ENCODE measurements around the gene MED12. TPM values are rescaled to one million over a fixed set of nuclear protein-coding genes. Genes with fewer than 3 reads are reported as not detected.

MED12 gene
- total and polyA plus RNA-seq, 2 donors from 2014 or later, result 5.2 to 42.7 TPM

GRCh38 chrX:71105628-71106027, 12.8 kb upstream of the MED12 start:
- Histone ChIP-seq H3K27me3 (ENCODE audit: control insufficient read depth, insufficient read depth, low read length) (no peaks in the 10 kb centered on the region), H3K4me1 (ENCODE audit: control insufficient read depth in 2 of 3, insufficient read depth in 2 of 3, low read depth in 1 of 3, low read length in 3 of 3) (no peaks in the 10 kb centered on the region), H3K27ac (ENCODE audit: low read depth in 2 of 2, low read length in 2 of 2) (no peak overlapping the region), H3K4me3 (ENCODE audit: low read length in 3 of 3) (no peak overlapping the region), H3K9ac (ENCODE audit: low read length in 3 of 3) (no peak overlapping the region), H3K36me3 (ENCODE audit: control insufficient read depth in 2 of 3, insufficient read depth in 3 of 3, low read length in 3 of 3) (no peaks in the 10 kb centered on the region), H3K9me3 (ENCODE audit: control insufficient read depth in 2 of 3, insufficient read depth in 1 of 3, low read length in 3 of 3) (no peaks in the 10 kb centered on the region)
- FAIRE-seq (no peak), DNase-seq (no peak)
- TF ChIP-seq CTCF (IDR thresholded peaks at IDR 0.05; ENCODE audit: borderline replicate concordance, extremely low read depth, insufficient read depth), result no peak
- intact Hi-C loops (cut with DNase I), result no loop called here

- DNase-seq, result no peak
- FAIRE-seq, result no peak
- Histone ChIP-seq H3K4me1 (ENCODE audit: control insufficient read depth in 2 of 3, insufficient read depth in 2 of 3, low read depth in 1 of 3, low read length in 3 of 3) (no peaks in the 10 kb centered on the region), H3K9me3 (ENCODE audit: control insufficient read depth in 2 of 3, insufficient read depth in 1 of 3, low read length in 3 of 3) (no peaks in the 10 kb centered on the region), H3K9ac (ENCODE audit: low read length in 3 of 3) (no peak within 1 kb of the TSS), H3K4me3 (ENCODE audit: low read length in 3 of 3) (no peak within 1 kb of the TSS), H3K36me3 (ENCODE audit: control insufficient read depth in 2 of 3, insufficient read depth in 3 of 3, low read length in 3 of 3) (no peaks in the 10 kb centered on the region), H3K27ac (ENCODE audit: low read depth in 2 of 2, low read length in 2 of 2) (no peak within 1 kb of the TSS), H3K27me3 (ENCODE audit: control insufficient read depth, insufficient read depth, low read length) (no peaks in the 10 kb centered on the region)
- TF ChIP-seq CTCF (IDR thresholded peaks at IDR 0.05; ENCODE audit: borderline replicate concordance, extremely low read depth, insufficient read depth), result no peak
- intact Hi-C loops (cut with DNase I), result no loop called here
Measured at GRCh38 chrX:71106427-71106826, 12.0 kb upstream of the MED12 start, which contains the start of gene CXorf65. CXorf65 (minus strand) TSS chrX:71106740; CDS start chrX:71106556, 184 bp downstream.

GRCh38 chrX:71107245-71107644, 11.2 kb upstream of the MED12 start:
- intact Hi-C loops (cut with DNase I), result no loop called here
- Histone ChIP-seq H3K9me3 (ENCODE audit: control insufficient read depth in 2 of 3, insufficient read depth in 1 of 3, low read length in 3 of 3) (no peaks in the 10 kb centered on the region), H3K9ac (ENCODE audit: low read length in 3 of 3) (no peak overlapping the region), H3K27me3 (ENCODE audit: control insufficient read depth, insufficient read depth, low read length) (no peaks in the 10 kb centered on the region), H3K4me3 (ENCODE audit: low read length in 3 of 3) (no peak overlapping the region), H3K36me3 (ENCODE audit: control insufficient read depth in 2 of 3, insufficient read depth in 3 of 3, low read length in 3 of 3) (no peaks in the 10 kb centered on the region), H3K4me1 (ENCODE audit: control insufficient read depth in 2 of 3, insufficient read depth in 2 of 3, low read depth in 1 of 3, low read length in 3 of 3) (no peaks in the 10 kb centered on the region), H3K27ac (ENCODE audit: low read depth in 2 of 2, low read length in 2 of 2) (no peak overlapping the region)
- DNase-seq (no peak), FAIRE-seq (no peak)
- TF ChIP-seq CTCF (IDR thresholded peaks at IDR 0.05; ENCODE audit: borderline replicate concordance, extremely low read depth, insufficient read depth), result no peak

- peak in 3 of 5 donors; percentile 9 to 26 (median 11) for DNase-seq
- TF ChIP-seq CTCF (IDR thresholded peaks at IDR 0.05; ENCODE audit: borderline replicate concordance, extremely low read depth, insufficient read depth), result no peak
- Histone ChIP-seq H3K27me3 (ENCODE audit: control insufficient read depth, insufficient read depth, low read length) (no peaks in the 10 kb centered on the region), H3K4me1 (ENCODE audit: control insufficient read depth in 2 of 3, insufficient read depth in 2 of 3, low read depth in 1 of 3, low read length in 3 of 3) (no peaks in the 10 kb centered on the region), H3K9me3 (ENCODE audit: control insufficient read depth in 2 of 3, insufficient read depth in 1 of 3, low read length in 3 of 3) (no peaks in the 10 kb centered on the region), H3K9ac (ENCODE audit: low read length in 3 of 3) (no peak overlapping the region), H3K36me3 (ENCODE audit: control insufficient read depth in 2 of 3, insufficient read depth in 3 of 3, low read length in 3 of 3) (no peaks in the 10 kb centered on the region), H3K4me3 (ENCODE audit: low read length in 3 of 3) (no peak overlapping the region), H3K27ac (ENCODE audit: low read depth in 2 of 2, low read length in 2 of 2) (no peak overlapping the region)
- intact Hi-C loops (cut with DNase I), result no loop called here
- FAIRE-seq, result no peak
Measured at GRCh38 chrX:71107762-71108360, 10.5 kb upstream of the MED12 start.

Data from kidney (tissue), 14 donors.